Large intestine (tissue), 3 donors: Measurements from ENCODE around the gene FN3K. TPM values are rescaled to one million over a fixed set of nuclear protein-coding genes. Genes with fewer than 3 reads are reported as not detected.

Experiments used
- DNase-seq, 2 donors: peaks; one replicate each; pipeline versions ENCODE4 v3.0.0 to v3.0.0-alpha.2; 2013
- H3K27ac ChIP-seq: one replicate; pipeline ENCODE4 v1.5.1; 2013; ENCODE audit warnings: low read length
- H3K27me3 ChIP-seq: 2 replicates; pipeline ENCODE4 v1.6.1; 2013; ENCODE audit warnings: low read length; ENCODE audit not compliant: control insufficient read depth, insufficient read depth
- H3K36me3 ChIP-seq: 2 replicates; pipeline ENCODE4 v1.6.1; 2013; ENCODE audit warnings: low read length; ENCODE audit not compliant: control insufficient read depth, insufficient read depth
- H3K4me1 ChIP-seq: one replicate; pipeline ENCODE4 v1.6.1; 2013; ENCODE audit warnings: low read length; ENCODE audit not compliant: control insufficient read depth, insufficient read depth
- H3K4me3 ChIP-seq: one replicate; pipeline ENCODE4 v1.5.1; 2013; ENCODE audit warnings: low read length
- H3K9me3 ChIP-seq: one replicate; pipeline ENCODE4 v1.6.1; 2013; ENCODE audit warnings: mild to moderate bottlenecking, low read depth, low read length, moderate library complexity; ENCODE audit not compliant: control insufficient read depth
- WGBS: methylation state at CpG from one replicate; pipeline ENCODE4 v1.1.5; 2013; ENCODE audit warnings: low lambda C conversion rate; ENCODE audit not compliant: insufficient coverage; 5-methylcytosine and 5-hydroxymethylcytosine counted together
- polyA plus RNA-seq: library from polyadenylated mRNA; unstranded; fragments of 120-200 nt; gene quantifications from one replicate; pipeline ENCODE4 v1.2.1, GENCODE V29; 2013

Gene FN3K
- polyA plus RNA-seq, 1 donor = 244 TPM

- WGBS = no CpG with 5 or more reads among the region's 75 CpGs
- Histone ChIP-seq H3K27me3 (no peaks in the 10 kb centered on the region), H3K4me1 (peaks cover 8% of the 10 kb centered on the region), H3K36me3 (peaks cover 20% of the 10 kb centered on the region), H3K4me3 (peak within 1 kb of the TSS; percentile 68), H3K9me3 (no peaks in the 10 kb centered on the region), H3K27ac (peak within 1 kb of the TSS; percentile 97)
- peak; percentile 91 to 97 for DNase-seq
These were observed 19.0 kb upstream of the FN3K start, which contains the start of gene FN3KRP for GRCh38 chr17:82716203-82717010. Gene FN3KRP (plus strand): TSS chr17:82716706. CDS start chr17:82716756, 50 bp downstream.

GRCh38 chr17:82718986-82719685, 16.3 kb upstream of the FN3K start:
- no CpG with 5 or more reads among the region's 18 CpGs for WGBS
- no peaks in the 10 kb centered on the region for H3K27me3 ChIP-seq
- H3K4me1 ChIP-seq = peaks cover 8% of the 10 kb centered on the region
- peaks cover 36% of the 10 kb centered on the region for H3K36me3 ChIP-seq
- DNase-seq = no peak
- H3K27ac ChIP-seq = no peak overlapping the region
- no peak overlapping the region for H3K4me3 ChIP-seq
- no peaks in the 10 kb centered on the region for H3K9me3 ChIP-seq

- DNase-seq = no peak
- Histone ChIP-seq H3K4me3 (no peak overlapping the region), H3K9me3 (no peaks in the 10 kb centered on the region), H3K36me3 (peaks cover 39% of the 10 kb centered on the region), H3K27ac (no peak overlapping the region), H3K27me3 (no peaks in the 10 kb centered on the region), H3K4me1 (peaks cover 8% of the 10 kb centered on the region)
- no CpG with 5 or more reads among the region's 19 CpGs for WGBS
These were observed 15.2 kb upstream of the FN3K start for GRCh38 chr17:82720204-82720603.

- no peak for DNase-seq
- no peak overlapping the region for H3K27ac ChIP-seq
- no peaks in the 10 kb centered on the region for H3K9me3 ChIP-seq
- H3K36me3 ChIP-seq = peaks cover 55% of the 10 kb centered on the region
- no peak overlapping the region for H3K4me3 ChIP-seq
- WGBS = no CpG with 5 or more reads among the region's 19 CpGs
- peaks cover 3% of the 10 kb centered on the region for H3K4me1 ChIP-seq
- H3K27me3 ChIP-seq = no peaks in the 10 kb centered on the region
These were observed 12.9 kb upstream of the FN3K start for GRCh38 chr17:82722341-82723013.

- no CpG with 5 or more reads among the region's 26 CpGs for WGBS
- Histone ChIP-seq H3K36me3 (peaks cover 57% of the 10 kb centered on the region), H3K27me3 (no peaks in the 10 kb centered on the region), H3K4me1 (no peaks in the 10 kb centered on the region), H3K9me3 (no peaks in the 10 kb centered on the region), H3K27ac (no peak overlapping the region), H3K4me3 (no peak overlapping the region)
- DNase-seq = no peak
These were observed 12.1 kb upstream of the FN3K start for GRCh38 chr17:82723169-82723807.

GRCh38 chr17:82726427-82726826, 9.0 kb upstream of the FN3K start:
- Histone ChIP-seq H3K27ac (no peak overlapping the region), H3K36me3 (peaks cover 45% of the 10 kb centered on the region)
- WGBS = no CpG with 5 or more reads among the region's 10 CpGs

GRCh38 chr17:82729479-82730260, 5.7 kb upstream of the FN3K start:
- WGBS = no CpG with 5 or more reads among the region's 48 CpGs
- H3K27me3 ChIP-seq = no peaks in the 10 kb centered on the region
- H3K27ac ChIP-seq = no peak overlapping the region
- peaks cover 6% of the 10 kb centered on the region for H3K9me3 ChIP-seq
- no peak overlapping the region for H3K4me3 ChIP-seq
- H3K4me1 ChIP-seq = no peaks in the 10 kb centered on the region
- no peak for DNase-seq
- H3K36me3 ChIP-seq = peaks cover 42% of the 10 kb centered on the region

More at GRCh38 chr17:82726427-82726826, 9.0 kb upstream of the FN3K start:
- Histone ChIP-seq H3K9me3 (no peaks in the 10 kb centered on the region), H3K4me1 (no peaks in the 10 kb centered on the region), H3K4me3 (no peak overlapping the region), H3K27me3 (no peaks in the 10 kb centered on the region)
- DNase-seq = no peak

- DNase-seq = no peak
- H3K9me3 ChIP-seq = peaks cover 11% of the 10 kb centered on the region
- H3K4me3 ChIP-seq = no peak overlapping the region
- WGBS = no CpG with 5 or more reads among the region's 13 CpGs
- peaks cover 3% of the 10 kb centered on the region for H3K4me1 ChIP-seq
- peaks cover 31% of the 10 kb centered on the region for H3K36me3 ChIP-seq
- H3K27ac ChIP-seq = no peak overlapping the region
- no peaks in the 10 kb centered on the region for H3K27me3 ChIP-seq
These were observed 3.2 kb upstream of the FN3K start for GRCh38 chr17:82732118-82732743.

GRCh38 chr17:82736511-82737185, 1.2 kb downstream of the FN3K start:
- DNase-seq = peak in 1 of 2 donors; percentile 35
- H3K27ac ChIP-seq = peak overlapping the region; percentile 91
- peaks cover 18% of the 10 kb centered on the region for H3K9me3 ChIP-seq
- peaks cover 46% of the 10 kb centered on the region for H3K36me3 ChIP-seq
- peaks cover 21% of the 10 kb centered on the region for H3K4me1 ChIP-seq
- peak overlapping the region; percentile 76 for H3K4me3 ChIP-seq
- H3K27me3 ChIP-seq = no peaks in the 10 kb centered on the region
- WGBS = no CpG with 5 or more reads among the region's 18 CpGs
